Uterus (tissue), 4 donors: ENCODE results near the gene ATOSA. TPM values are rescaled to one million over a fixed set of nuclear protein-coding genes. Genes with fewer than 3 reads are reported as not detected.

Experiments
- DNase-seq, 2 donors: peaks; one replicate each; pipeline ENCODE4 v3.0.0-alpha.2; 2019 to 2020
- H3K27ac ChIP-seq, 2 donors: fragments of 200-600 bp; sonication (generic); 1 replicate in 1 of 2; 2 replicates in 1 of 2; pipeline ENCODE4 v1.5.1; 2016 to 2018
- H3K27me3 ChIP-seq, 2 donors: fragments of 200-600 bp; sonication (generic); one replicate each; pipeline ENCODE4 v1.5.1; 2018 to 2019; ENCODE audit warnings: control low read depth in 1 of 2
- H3K36me3 ChIP-seq, 2 donors: fragments of 200-600 bp; sonication (generic); one replicate each; pipeline ENCODE4 v1.5.1; 2019; ENCODE audit warnings: control low read depth in 1 of 2
- H3K4me1 ChIP-seq, 2 donors: fragments of 200-600 bp; sonication (generic); one replicate each; pipeline ENCODE4 v1.5.1; 2018 to 2019; ENCODE audit warnings: control low read depth in 1 of 2
- H3K4me3 ChIP-seq, 2 donors: fragments of 200-600 bp; sonication (generic); 1 replicate in 1 of 2; 2 replicates in 1 of 2; pipeline ENCODE4 v1.5.1; 2018 to 2019; ENCODE audit warnings: mild to moderate bottlenecking in 1 of 2
- H3K9me3 ChIP-seq, 2 donors: fragments of 200-600 bp; sonication (generic); one replicate each; pipeline ENCODE4 v1.5.1; 2019; ENCODE audit warnings: control low read depth in 1 of 2
- CTCF ChIP-seq, 4 experiments: fragments of 200-600 bp in 2 of 4; fragments of 450-650 bp in 2 of 4; sonication (generic) in 2 of 4; IDR thresholded peaks; one replicate each; pipeline ENCODE4 v1.5.1; 2016 to 2019; ENCODE audit warnings: antibody characterized with exemption in 4 of 4, mild to moderate bottlenecking in 2 of 4, moderate library complexity in 1 of 4
- POLR2A ChIP-seq, 2 donors: fragments of 450-650 bp; IDR thresholded peaks; one replicate each; pipeline ENCODE4 v1.6.1; 2016; ENCODE audit warnings: antibody characterized with exemption in 2 of 2, mild to moderate bottlenecking in 1 of 2, moderate library complexity in 1 of 2
- intact Hi-C: fragments of 100-400 bp; cut with DNase I; formaldehyde crosslinking; loops from one replicate; pipeline ENCODE4 v1.15.1; 2023; ENCODE audit warnings: low total_unique reads
- total RNA-seq, 4 donors: library from RNA; depleted of rRNA in 3 of 4; stranded (reverse); fragments of >200 nt in 3 of 4; gene quantifications; one replicate each; pipeline versions ENCODE4 v1.1.0 to v1.2.4, GENCODE V29; 2014 to 2023
- donor health status: DM: yes; HTN: yes; CAD: no.

The ATOSA gene
- 100 to 1,000 TPM in 1 of 4 donors, 10 to 100 TPM in 3; 45.0 to 114 (median 78.9) TPM for total RNA-seq

- Histone ChIP-seq H3K4me3 (peak within 1 kb of the TSS; percentile 67 to 86), H3K27me3 (no peaks in the 10 kb centered on the region), H3K27ac (peak within 1 kb of the TSS; percentile 89 to 99), H3K9me3 (no peaks in the 10 kb centered on the region), H3K4me1 (peaks cover 0 to 9% of the 10 kb centered on the region in 2 donors), H3K36me3 (no peaks in the 10 kb centered on the region)
- TF ChIP-seq CTCF (IDR thresholded peaks at IDR 0.05) (peak in 2 of 4 experiments; percentile 19 to 35), POLR2A (IDR thresholded peaks at IDR 0.05) (peak; percentile 79 to 94)
- DNase-seq, result peak; percentile 88 to 91
- intact Hi-C loops, result no loop called here
Observed at GRCh38 chr15:52679232-52680040, at the start of gene ATOSA. Gene ATOSA (minus strand): TSS chr15:52679388. CDS start chr15:52678021, 1,367 bp downstream.

GRCh38 chr15:52728899-52729298, 49.7 kb upstream of the ATOSA start:
- no peaks in the 10 kb centered on the region for H3K27me3 ChIP-seq
- no peaks in the 10 kb centered on the region for H3K9me3 ChIP-seq
- TF ChIP-seq POLR2A (IDR thresholded peaks at IDR 0.05) (no peak), CTCF (IDR thresholded peaks at IDR 0.05) (no peak)
- H3K27ac ChIP-seq, result no peak overlapping the region
- no peaks in the 10 kb centered on the region for H3K4me1 ChIP-seq
- no peak for DNase-seq
- intact Hi-C loops, result no loop called here
- H3K4me3 ChIP-seq, result no peak overlapping the region
- no peaks in the 10 kb centered on the region for H3K36me3 ChIP-seq

GRCh38 chr15:52727815-52728214, 48.6 kb upstream of the ATOSA start:
- intact Hi-C loops, result no loop called here

GRCh38 chr15:52726195-52726594, 47.0 kb upstream of the ATOSA start:
- H3K4me3 ChIP-seq, result no peak overlapping the region
- H3K27ac ChIP-seq, result no peak overlapping the region
- no peaks in the 10 kb centered on the region for H3K27me3 ChIP-seq
- H3K4me1 ChIP-seq, result no peaks in the 10 kb centered on the region
- no peaks in the 10 kb centered on the region for H3K9me3 ChIP-seq
- H3K36me3 ChIP-seq, result no peaks in the 10 kb centered on the region
- TF ChIP-seq POLR2A (IDR thresholded peaks at IDR 0.05), result no peak
- no peak for TF ChIP-seq CTCF (IDR thresholded peaks at IDR 0.05)
- intact Hi-C loops, result no loop called here
- no peak for DNase-seq

More at GRCh38 chr15:52727815-52728214, 48.6 kb upstream of the ATOSA start:
- no peak overlapping the region for H3K4me3 ChIP-seq
- H3K27ac ChIP-seq, result no peak overlapping the region
- no peaks in the 10 kb centered on the region for H3K36me3 ChIP-seq
- TF ChIP-seq POLR2A (IDR thresholded peaks at IDR 0.05) (no peak), CTCF (IDR thresholded peaks at IDR 0.05) (no peak)
- H3K27me3 ChIP-seq, result no peaks in the 10 kb centered on the region
- no peak for DNase-seq
- H3K4me1 ChIP-seq, result no peaks in the 10 kb centered on the region
- no peaks in the 10 kb centered on the region for H3K9me3 ChIP-seq

GRCh38 chr15:52718551-52718950, 39.4 kb upstream of the ATOSA start:
- intact Hi-C loops, result no loop called here
- Histone ChIP-seq H3K4me1 (no peaks in the 10 kb centered on the region), H3K36me3 (no peaks in the 10 kb centered on the region), H3K27ac (no peak overlapping the region), H3K4me3 (no peak overlapping the region), H3K27me3 (no peaks in the 10 kb centered on the region), H3K9me3 (no peaks in the 10 kb centered on the region)
- no peak for TF ChIP-seq POLR2A (IDR thresholded peaks at IDR 0.05)
- TF ChIP-seq CTCF (IDR thresholded peaks at IDR 0.05), result no peak
- DNase-seq, result no peak
